Raji (cell line): ENCODE data around the gene RABGGTA.

Experiments
- POLR2A ChIP-seq: IDR thresholded peaks from 2 replicates; pipeline ENCODE4 v1.6.1; 2011; ENCODE audit warnings: low read depth, low read length, control low read depth; ENCODE audit not compliant: insufficient read depth

RABGGTA gene, protein sequence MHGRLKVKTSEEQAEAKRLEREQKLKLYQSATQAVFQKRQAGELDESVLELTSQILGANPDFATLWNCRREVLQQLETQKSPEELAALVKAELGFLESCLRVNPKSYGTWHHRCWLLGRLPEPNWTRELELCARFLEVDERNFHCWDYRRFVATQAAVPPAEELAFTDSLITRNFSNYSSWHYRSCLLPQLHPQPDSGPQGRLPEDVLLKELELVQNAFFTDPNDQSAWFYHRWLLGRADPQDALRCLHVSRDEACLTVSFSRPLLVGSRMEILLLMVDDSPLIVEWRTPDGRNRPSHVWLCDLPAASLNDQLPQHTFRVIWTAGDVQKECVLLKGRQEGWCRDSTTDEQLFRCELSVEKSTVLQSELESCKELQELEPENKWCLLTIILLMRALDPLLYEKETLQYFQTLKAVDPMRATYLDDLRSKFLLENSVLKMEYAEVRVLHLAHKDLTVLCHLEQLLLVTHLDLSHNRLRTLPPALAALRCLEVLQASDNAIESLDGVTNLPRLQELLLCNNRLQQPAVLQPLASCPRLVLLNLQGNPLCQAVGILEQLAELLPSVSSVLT

DNA sequence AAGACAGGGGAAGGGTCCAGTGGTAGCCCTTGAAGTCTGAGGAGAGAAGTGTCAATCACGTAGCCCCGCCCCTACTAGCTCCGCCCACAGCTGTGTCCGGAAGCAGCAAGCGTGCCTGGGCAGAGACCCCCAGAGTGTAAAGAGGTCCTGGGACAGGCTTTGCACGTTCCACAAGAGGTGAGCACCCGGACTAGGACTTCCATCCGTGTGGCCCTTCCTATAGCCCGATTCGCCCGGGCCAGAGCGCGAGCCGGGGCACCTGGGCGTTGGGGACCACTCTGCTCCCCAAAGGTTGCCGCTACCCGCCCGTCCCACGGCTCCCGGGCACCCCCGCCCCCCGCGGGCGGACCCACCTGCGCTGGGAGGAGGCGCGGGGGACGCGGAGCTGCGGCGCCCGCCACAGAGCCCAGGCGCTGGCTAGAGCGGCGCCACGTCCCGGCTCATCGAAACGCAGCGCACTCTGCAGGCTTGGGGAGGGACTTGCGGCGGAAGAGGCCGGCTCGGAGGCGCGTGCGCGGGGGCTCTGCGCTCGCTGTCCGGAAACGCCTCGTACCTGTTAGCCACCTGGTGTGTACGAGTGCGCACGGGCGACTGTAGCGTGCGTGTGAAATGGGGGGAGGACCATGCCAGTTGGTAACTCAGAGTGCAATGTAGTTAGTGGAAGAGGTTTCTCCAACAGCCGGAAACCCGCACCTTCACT lies at the start of gene RABGGTA:
RABGGTA (minus strand) TSS at position 464 of the 700 bp plus-strand sequence. CDS start 482 bp downstream, outside the sequence.
- peak; percentile 82 for TF ChIP-seq POLR2A

DNA sequence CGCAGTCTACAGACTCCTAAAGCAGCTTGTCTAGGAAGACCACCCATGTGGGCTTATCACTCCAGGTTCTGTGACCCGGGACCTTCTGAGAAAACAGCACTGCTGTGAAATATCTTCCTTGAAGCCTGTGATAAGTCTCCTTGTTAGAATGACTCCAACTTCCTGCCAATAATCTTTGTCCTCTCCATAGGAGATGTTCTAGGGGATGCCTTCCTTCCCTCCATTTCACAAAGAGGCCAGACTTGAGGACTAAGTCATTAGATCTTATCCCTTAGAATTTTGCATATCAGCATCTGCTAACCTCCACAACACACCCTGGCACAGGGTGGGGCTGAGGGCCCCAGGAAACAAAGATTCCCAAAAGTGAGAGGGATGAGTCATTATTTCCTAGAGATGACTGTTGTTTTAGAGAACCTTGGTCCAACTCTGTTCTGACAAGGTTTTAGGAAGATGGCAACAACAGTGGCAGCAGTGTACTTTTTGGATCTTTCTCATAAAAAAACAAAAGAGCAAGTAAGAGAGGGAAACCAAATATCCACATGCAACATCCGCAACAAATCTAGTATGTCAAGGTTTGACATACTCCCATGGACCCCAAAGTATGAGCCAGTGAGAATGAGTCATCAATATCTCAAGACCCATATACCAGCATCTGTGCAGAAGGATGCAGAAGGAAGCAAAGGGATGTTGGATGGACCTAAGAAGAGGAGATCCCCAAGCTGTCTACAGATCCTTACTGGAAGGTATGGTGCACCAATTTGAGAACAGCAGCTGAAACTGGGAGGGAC lies 45.9 kb upstream of the RABGGTA start:
- no peak for TF ChIP-seq POLR2A

DNA sequence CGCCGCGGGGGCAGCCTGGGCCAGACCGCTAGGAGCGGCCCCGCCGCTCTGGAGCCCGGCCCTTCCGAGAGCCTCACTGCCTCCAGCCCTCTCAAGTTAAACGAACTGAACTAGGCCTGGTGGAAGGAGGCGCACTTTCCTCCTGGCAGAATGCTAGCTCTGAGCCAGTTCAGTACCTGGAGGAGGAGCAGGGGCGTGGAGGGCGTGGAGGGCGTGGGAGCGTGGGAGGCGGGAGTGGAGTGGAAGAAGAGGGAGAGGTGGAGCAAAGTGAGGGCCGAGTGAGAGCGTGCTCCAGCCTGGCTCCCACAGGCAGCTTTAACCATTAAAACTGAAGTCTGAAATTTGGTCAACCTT lies 45.2 kb upstream of the RABGGTA start:
- no peak for TF ChIP-seq POLR2A

DNA sequence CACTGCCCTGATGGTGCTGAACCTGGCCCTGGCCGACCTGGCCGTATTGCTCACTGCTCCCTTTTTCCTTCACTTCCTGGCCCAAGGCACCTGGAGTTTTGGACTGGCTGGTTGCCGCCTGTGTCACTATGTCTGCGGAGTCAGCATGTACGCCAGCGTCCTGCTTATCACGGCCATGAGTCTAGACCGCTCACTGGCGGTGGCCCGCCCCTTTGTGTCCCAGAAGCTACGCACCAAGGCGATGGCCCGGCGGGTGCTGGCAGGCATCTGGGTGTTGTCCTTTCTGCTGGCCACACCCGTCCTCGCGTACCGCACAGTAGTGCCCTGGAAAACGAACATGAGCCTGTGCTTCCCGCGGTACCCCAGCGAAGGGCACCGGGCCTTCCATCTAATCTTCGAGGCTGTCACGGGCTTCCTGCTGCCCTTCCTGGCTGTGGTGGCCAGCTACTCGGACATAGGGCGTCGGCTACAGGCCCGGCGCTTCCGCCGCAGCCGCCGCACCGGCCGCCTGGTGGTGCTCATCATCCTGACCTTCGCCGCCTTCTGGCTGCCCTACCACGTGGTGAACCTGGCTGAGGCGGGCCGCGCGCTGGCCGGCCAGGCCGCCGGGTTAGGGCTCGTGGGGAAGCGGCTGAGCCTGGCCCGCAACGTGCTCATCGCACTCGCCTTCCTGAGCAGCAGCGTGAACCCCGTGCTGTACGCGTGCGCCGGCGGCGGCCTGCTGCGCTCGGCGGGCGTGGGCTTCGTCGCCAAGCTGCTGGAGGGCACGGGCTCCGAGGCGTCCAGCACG lies 44.6 kb upstream of the RABGGTA start:
- TF ChIP-seq POLR2A = no peak

DNA sequence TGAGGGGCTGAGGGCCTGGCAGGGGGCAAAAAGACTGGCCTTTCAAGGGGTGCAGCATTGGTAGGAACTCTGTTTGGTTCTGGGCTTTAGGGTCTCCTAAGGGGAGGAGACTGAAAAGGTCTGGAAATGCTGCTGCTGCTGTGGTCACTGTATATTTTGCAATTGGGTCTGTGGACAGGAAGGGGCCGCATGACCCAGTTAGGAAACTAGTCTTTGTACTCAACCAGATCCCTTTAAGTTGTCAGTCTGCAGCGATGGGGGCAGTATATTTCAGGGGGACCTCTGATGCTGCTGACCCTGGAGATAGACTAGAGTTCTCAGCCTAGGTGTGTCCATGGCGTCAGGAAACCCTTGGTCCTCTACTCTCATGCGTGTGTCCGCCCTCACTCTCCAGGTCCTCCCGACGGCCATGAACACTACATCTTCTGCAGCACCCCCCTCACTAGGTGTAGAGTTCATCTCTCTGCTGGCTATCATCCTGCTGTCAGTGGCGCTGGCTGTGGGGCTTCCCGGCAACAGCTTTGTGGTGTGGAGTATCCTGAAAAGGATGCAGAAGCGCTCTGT lies 43.9 kb upstream of the RABGGTA start:
- no peak for TF ChIP-seq POLR2A

DNA sequence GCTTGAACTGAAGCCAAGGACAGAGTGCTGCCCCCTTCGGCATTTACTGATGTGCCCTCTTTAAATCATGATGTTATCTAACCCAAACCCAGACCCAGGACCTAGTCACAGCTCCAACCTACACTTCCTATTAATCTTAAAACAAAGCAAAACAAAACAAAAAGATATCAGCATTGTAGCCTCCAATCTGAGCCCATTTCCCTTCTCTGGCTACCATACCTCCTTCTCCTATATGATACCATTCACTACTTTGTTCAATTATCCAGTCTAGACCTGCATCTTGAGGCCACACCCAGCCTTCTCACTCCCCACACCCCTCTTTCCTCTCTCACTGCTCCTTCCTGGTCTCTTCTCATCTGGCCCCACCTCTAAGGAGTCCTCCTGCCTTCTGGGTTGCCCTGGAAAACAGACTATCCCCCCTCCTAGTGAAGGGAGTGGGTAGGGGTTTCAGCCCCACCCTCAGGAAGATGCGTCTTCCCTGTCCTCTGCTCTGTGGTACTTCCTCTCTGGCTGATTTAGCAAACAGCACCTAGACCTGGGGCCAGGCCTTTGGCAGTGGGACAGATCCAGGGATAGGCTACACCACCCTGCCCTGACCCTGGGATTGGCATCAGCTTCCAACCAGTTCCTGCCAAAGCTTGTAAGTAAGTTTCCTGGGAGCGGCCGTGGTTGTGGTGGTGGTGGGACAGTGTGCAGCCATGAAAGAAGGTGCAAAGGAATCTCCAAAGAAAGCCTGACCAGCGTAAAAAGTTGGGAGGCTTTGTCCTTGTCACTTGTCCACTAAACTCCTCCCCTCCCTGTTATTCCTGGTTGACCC lies 43.2 kb upstream of the RABGGTA start:
- TF ChIP-seq POLR2A = no peak

DNA sequence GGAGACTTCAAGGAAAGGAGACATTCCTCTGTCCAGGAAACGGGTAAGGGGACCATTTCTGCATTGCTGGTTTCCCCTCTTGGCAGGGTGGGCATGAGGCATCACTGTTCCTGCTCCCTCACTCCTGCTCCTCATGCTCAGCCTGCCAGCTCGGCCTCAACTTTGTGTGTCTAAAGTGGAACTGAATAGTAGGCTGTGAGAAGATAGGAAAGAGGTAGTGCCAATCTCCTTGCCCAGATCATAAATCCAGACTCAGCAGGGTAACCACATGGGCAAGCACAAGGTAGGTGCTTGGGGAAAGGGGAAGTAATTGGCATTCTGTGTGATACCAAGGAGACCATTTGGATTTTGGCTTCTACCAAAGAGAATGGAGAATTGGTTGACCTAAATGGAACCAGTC lies 42.5 kb upstream of the RABGGTA start:
- no peak for TF ChIP-seq POLR2A

DNA sequence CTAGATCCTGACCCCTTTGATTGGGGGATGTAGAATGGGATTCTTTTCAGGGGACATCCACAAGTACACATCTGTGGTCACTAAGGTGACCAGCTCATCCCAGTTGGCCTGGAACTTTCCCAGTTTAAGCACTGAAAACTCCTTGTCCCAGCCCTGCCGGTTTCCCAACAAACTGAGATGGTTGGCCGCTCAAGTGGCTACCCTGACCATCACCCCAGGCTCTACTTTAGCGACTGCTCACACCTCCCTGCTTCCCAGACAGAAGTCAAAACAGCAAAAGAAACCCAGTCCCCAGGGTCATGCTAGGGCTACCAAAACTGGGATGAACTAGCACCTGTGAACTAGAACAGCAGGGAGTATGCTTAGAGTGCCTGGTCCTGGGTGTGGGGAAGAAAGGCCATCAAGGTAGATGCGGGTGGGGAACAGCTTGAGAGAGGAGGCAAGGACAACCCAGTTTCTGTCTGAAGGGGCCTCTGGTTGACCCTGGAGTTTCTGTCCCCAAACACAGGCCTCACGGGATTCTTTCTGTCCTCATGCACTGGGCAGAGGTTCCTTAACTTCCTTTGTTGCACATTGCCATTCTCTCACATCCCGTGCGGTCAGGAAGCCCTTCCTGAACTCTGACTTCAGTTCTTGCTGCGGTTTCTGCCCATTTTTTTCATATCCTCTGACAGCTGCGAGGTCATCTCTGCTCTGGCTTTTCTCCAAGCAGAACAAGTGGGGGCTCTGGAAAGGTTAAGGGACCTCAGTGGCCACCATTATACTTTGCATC lies 41.5 kb upstream of the RABGGTA start:
- no peak for TF ChIP-seq POLR2A

DNA sequence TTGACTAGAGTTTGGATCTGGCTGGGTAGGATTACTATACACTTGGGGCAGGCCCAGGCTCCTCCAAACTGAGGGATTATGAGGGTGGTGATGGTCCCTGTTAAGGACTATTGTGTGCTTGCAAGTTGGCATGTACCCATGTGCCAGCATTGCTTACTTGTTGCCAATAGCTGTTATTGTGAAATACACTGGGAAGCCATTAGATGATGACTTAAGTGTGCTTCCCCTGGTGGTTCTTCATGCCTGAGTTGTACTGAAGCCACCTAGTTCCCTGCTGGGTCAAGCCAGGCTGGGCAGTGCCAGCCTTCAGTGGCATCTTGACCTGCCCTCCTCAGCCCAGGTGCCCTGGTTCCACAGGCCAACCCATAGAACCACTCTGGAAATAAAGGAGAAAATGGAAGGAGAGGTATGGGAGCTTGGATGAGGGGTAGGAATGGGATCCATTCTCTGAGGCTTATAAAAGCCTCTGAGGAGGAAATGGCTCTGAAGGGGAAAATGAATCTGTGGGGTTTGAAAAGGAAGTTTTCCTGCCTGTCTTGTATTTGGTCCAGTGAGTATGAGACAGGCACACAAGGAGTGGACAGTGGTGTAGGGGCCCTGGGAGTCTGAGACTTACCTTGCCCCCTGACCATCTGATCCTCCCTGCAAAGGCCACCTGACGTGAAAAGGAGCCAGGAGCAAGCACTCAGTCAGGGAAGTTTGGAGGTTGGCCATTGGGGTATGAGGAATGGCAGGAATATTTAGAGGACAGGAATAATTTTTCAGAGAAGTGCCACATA lies 40.6 kb upstream of the RABGGTA start:
- no peak for TF ChIP-seq POLR2A

DNA sequence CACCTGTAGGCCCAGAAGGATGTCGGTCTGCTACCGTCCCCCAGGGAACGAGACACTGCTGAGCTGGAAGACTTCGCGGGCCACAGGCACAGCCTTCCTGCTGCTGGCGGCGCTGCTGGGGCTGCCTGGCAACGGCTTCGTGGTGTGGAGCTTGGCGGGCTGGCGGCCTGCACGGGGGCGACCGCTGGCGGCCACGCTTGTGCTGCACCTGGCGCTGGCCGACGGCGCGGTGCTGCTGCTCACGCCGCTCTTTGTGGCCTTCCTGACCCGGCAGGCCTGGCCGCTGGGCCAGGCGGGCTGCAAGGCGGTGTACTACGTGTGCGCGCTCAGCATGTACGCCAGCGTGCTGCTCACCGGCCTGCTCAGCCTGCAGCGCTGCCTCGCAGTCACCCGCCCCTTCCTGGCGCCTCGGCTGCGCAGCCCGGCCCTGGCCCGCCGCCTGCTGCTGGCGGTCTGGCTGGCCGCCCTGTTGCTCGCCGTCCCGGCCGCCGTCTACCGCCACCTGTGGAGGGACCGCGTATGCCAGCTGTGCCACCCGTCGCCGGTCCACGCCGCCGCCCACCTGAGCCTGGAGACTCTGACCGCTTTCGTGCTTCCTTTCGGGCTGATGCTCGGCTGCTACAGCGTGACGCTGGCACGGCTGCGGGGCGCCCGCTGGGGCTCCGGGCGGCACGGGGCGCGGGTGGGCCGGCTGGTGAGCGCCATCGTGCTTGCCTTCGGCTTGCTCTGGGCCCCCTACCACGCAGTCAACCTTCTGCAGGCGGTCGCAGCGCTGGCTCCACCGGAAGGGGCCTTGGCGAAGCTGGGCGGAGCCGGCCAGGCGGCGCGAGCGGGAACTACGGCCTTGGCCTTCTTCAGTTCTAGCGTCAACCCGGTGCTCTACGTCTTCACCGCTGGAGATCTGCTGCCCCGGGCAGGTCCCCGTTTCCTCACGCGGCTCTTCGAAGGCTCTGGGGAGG lies 39.5 kb upstream of the RABGGTA start, which contains the start of gene LTB4R:
LTB4R (plus strand) TSS at position 857 of the 959 bp plus-strand sequence. CDS start 4,150 bp downstream, outside the sequence.
- TF ChIP-seq POLR2A = no peak

DNA sequence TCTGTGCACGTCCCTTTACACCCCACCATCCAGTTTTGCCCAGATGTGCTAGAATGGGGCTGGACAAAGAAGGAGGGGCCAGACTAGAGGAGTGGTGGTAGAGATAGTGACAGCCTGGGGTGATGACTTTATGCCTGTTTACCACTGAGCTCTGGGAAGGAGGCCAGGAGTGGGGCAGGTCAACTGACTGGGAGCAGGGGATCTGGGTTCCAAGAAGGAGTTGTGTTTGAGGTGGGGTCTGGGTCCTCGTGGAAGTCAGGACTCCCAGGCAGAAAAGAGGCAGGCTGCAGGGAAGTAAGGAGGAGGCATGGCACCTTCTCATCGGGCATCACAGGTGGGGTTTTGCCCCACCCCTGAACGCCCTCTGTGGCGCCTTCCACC lies 38.9 kb upstream of the RABGGTA start:
- TF ChIP-seq POLR2A = no peak
